Measurements from ENCODE around the gene ABCB8. TPM values are rescaled to one million over a fixed set of nuclear protein-coding genes. Genes with fewer than 3 reads are reported as not detected.

Gene ABCB8
- total and polyA plus RNA-seq, 9 of the 15 experiments (the other 6 are each of a cell fraction or from before 2014, with no cell fraction given): 7.6 to 106 (median 36.3) TPM

DNA sequence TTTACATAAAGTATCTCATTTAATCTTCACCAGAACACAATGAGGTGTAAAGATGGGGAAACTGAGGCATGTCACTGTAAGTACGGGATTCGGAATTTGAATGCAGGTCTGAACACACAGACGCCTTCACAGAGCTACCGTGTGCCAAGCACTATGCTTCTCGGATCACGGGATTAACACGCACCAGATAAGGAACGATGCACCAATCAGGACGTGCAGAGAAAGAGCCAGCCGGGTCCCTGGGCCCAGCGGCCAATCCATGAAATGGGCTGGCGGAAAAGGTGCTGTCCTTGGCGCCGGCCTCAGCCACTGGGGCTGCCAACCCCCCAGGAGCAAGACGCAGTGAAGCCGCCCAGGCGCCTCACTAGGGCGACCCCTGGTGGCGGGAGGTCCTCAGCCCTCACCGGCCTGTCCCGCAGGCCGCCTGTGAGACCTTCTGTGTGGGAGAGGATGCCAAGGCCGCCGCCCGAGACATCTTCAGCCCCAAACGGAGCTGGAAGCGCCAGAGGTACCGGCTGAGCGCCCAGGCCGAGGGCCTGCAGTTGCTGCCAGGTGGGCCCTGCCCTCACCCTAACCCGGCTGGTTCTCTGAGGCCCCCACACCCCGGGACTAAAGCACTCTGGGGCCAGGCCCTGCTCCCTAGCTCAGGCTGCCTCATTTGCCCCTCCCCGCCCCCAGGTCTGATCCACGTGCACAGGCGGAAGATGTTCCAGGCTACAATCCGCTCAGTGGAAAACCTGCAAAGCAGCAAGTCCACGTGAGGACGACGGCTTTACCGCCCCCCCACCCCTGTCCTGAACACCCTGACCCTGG, 19.5 kb upstream of the ABCB8 start (continued):
- TF ChIP-seq, protein P1, sequence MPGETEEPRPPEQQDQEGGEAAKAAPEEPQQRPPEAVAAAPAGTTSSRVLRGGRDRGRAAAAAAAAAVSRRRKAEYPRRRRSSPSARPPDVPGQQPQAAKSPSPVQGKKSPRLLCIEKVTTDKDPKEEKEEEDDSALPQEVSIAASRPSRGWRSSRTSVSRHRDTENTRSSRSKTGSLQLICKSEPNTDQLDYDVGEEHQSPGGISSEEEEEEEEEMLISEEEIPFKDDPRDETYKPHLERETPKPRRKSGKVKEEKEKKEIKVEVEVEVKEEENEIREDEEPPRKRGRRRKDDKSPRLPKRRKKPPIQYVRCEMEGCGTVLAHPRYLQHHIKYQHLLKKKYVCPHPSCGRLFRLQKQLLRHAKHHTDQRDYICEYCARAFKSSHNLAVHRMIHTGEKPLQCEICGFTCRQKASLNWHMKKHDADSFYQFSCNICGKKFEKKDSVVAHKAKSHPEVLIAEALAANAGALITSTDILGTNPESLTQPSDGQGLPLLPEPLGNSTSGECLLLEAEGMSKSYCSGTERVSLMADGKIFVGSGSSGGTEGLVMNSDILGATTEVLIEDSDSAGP (CRISPR knock-in tag; IDR thresholded peaks at IDR 0.05): 0 out of 2 replicates have a peak, but pooled peaks have one; percentile 75
- TF ChIP-seq BCOR (IDR thresholded peaks at IDR 0.05): peak; percentile 100
- TF ChIP-seq ZNF134 (CRISPR knock-in tag; conservative IDR thresholded peaks at IDR 0.05): peak; percentile 73
- TF ChIP-seq MECOM (CRISPR knock-in tag; IDR thresholded peaks at IDR 0.05): no peak; the same call in 1 of the 2 replicates
- TF ChIP-seq, protein P2, sequence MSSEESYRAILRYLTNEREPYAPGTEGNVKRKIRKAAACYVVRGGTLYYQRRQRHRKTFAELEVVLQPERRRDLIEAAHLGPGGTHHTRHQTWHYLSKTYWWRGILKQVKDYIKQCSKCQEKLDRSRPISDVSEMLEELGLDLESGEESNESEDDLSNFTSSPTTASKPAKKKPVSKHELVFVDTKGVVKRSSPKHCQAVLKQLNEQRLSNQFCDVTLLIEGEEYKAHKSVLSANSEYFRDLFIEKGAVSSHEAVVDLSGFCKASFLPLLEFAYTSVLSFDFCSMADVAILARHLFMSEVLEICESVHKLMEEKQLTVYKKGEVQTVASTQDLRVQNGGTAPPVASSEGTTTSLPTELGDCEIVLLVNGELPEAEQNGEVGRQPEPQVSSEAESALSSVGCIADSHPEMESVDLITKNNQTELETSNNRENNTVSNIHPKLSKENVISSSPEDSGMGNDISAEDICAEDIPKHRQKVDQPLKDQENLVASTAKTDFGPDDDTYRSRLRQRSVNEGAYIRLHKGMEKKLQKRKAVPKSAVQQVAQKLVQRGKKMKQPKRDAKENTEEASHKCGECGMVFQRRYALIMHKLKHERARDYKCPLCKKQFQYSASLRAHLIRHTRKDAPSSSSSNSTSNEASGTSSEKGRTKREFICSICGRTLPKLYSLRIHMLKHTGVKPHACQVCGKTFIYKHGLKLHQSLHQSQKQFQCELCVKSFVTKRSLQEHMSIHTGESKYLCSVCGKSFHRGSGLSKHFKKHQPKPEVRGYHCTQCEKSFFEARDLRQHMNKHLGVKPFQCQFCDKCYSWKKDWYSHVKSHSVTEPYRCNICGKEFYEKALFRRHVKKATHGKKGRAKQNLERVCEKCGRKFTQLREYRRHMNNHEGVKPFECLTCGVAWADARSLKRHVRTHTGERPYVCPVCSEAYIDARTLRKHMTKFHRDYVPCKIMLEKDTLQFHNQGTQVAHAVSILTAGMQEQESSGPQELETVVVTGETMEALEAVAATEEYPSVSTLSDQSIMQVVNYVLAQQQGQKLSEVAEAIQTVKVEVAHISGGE (CRISPR knock-in tag; IDR thresholded peaks at IDR 0.05): peak in 1 of 3 experiments; percentile 82; a peak in 2 of 6 replicates
- TF ChIP-seq, protein P3, sequence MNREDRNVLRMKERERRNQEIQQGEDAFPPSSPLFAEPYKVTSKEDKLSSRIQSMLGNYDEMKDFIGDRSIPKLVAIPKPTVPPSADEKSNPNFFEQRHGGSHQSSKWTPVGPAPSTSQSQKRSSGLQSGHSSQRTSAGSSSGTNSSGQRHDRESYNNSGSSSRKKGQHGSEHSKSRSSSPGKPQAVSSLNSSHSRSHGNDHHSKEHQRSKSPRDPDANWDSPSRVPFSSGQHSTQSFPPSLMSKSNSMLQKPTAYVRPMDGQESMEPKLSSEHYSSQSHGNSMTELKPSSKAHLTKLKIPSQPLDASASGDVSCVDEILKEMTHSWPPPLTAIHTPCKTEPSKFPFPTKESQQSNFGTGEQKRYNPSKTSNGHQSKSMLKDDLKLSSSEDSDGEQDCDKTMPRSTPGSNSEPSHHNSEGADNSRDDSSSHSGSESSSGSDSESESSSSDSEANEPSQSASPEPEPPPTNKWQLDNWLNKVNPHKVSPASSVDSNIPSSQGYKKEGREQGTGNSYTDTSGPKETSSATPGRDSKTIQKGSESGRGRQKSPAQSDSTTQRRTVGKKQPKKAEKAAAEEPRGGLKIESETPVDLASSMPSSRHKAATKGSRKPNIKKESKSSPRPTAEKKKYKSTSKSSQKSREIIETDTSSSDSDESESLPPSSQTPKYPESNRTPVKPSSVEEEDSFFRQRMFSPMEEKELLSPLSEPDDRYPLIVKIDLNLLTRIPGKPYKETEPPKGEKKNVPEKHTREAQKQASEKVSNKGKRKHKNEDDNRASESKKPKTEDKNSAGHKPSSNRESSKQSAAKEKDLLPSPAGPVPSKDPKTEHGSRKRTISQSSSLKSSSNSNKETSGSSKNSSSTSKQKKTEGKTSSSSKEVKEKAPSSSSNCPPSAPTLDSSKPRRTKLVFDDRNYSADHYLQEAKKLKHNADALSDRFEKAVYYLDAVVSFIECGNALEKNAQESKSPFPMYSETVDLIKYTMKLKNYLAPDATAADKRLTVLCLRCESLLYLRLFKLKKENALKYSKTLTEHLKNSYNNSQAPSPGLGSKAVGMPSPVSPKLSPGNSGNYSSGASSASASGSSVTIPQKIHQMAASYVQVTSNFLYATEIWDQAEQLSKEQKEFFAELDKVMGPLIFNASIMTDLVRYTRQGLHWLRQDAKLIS (CRISPR knock-in tag; IDR thresholded peaks at IDR 0.05): peak; percentile 14
- TF ChIP-seq MIER1 (IDR thresholded peaks at IDR 0.05; ENCODE audit: low read depth): 0 out of 2 replicates have a peak, but pooled peaks have one; percentile 54
- peak; percentile 69 for TF ChIP-seq EP300 (IDR thresholded peaks at IDR 0.05; ENCODE audit: low read length)
- peak; percentile 98 for TF ChIP-seq MTA3 (IDR thresholded peaks at IDR 0.05; ENCODE audit: borderline replicate concordance)
- TF ChIP-seq RFX1 (IDR thresholded peaks at IDR 0.05): no peak
- TF ChIP-seq PTRF (tag; IDR thresholded peaks at IDR 0.05): peak; percentile 31; the same call in 1 of the 2 replicates
- no peak for TF ChIP-seq SIRT6 (IDR thresholded peaks at IDR 0.05; ENCODE audit: low read depth, low read length)
- TF ChIP-seq CAMTA2 (CRISPR knock-in tag; conservative IDR thresholded peaks at IDR 0.05): 0 out of 2 replicates have a peak, but pooled peaks have one; percentile 78
- TF ChIP-seq ZNF668 (CRISPR knock-in tag; IDR thresholded peaks at IDR 0.05): no peak; the same call in 1 of the 2 replicates
- no peak for TF ChIP-seq TAF15 (IDR thresholded peaks at IDR 0.05; ENCODE audit: low read depth, low read length)
- TF ChIP-seq KLF13 (tag; IDR thresholded peaks at IDR 0.05; ENCODE audit: borderline replicate concordance, low read depth): peak; percentile 50; the same call in 1 of the 2 replicates
- TF ChIP-seq TGIF2 (CRISPR knock-in tag; IDR thresholded peaks at IDR 0.05): no peak
- no peak for TF ChIP-seq CEBPG (CRISPR knock-in tag; IDR thresholded peaks at IDR 0.05)
- no peak for TF ChIP-seq CEBPG (tag; conservative IDR thresholded peaks at IDR 0.05 in 1 of 2, IDR thresholded peaks at IDR 0.05 in 1 of 2)

All from K562 (cell line).